Suprapubic skin (tissue), 4 donors: ENCODE results near the gene COPS9.

ENCODE experiments used
- EP300 ChIP-seq: sonication (generic); formaldehyde crosslinking; IDR thresholded peaks from one replicate; pipeline ENCODE4 v1.6.1; 2017; ENCODE audit warnings: antibody characterized with exemption
- POLR2A ChIP-seq, 2 donors: fragments of 450-650 bp; IDR thresholded peaks; one replicate each; pipeline ENCODE4 v1.6.1; 2017; ENCODE audit warnings: antibody characterized with exemption in 2 of 2, mild to moderate bottlenecking in 2 of 2, moderate library complexity in 2 of 2
- POLR2AphosphoS5 ChIP-seq, 3 donors: sonication (generic); formaldehyde crosslinking; IDR thresholded peaks; one replicate each; pipeline ENCODE4 v1.6.1; 2017; ENCODE audit warnings: antibody characterized with exemption in 3 of 3
- TF ChIP-seq, protein P1 (sequence below), 2 donors: fragments of 200-600 bp in 1 of 2; fragments of 450-650 bp in 1 of 2; sonication (generic) in 1 of 2; IDR thresholded peaks; one replicate each; pipeline ENCODE4 v1.5.1; 2016 to 2019; ENCODE audit warnings: antibody characterized with exemption in 2 of 2, mild to moderate bottlenecking in 1 of 2, moderate library complexity in 1 of 2

DNA sequence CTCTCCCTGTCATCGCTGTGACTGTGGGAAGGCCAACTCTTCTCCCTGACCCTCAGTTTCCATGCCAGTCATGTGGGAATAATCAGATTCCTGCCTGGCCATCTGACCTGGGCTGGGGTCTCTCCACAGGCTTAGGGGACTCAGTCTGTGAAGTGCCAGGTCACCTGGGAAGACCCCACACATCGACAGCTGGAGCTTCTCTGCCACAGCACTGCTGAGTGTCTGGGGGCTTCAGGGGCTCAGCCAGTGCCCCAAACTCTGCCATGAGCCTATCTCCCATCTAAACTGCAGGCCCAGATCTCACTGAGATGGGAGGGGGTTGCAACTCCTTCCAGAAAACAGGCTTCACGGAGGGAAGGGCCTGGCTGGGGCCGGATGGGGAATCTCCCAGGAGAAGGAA lies 46.4 kb upstream of the COPS9 start:
- TF ChIP-seq, protein P1, sequence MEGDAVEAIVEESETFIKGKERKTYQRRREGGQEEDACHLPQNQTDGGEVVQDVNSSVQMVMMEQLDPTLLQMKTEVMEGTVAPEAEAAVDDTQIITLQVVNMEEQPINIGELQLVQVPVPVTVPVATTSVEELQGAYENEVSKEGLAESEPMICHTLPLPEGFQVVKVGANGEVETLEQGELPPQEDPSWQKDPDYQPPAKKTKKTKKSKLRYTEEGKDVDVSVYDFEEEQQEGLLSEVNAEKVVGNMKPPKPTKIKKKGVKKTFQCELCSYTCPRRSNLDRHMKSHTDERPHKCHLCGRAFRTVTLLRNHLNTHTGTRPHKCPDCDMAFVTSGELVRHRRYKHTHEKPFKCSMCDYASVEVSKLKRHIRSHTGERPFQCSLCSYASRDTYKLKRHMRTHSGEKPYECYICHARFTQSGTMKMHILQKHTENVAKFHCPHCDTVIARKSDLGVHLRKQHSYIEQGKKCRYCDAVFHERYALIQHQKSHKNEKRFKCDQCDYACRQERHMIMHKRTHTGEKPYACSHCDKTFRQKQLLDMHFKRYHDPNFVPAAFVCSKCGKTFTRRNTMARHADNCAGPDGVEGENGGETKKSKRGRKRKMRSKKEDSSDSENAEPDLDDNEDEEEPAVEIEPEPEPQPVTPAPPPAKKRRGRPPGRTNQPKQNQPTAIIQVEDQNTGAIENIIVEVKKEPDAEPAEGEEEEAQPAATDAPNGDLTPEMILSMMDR (IDR thresholded peaks at IDR 0.05), result no peak
- no peak for TF ChIP-seq POLR2A (IDR thresholded peaks at IDR 0.05)
- no peak for TF ChIP-seq EP300
- no peak for TF ChIP-seq POLR2AphosphoS5 (IDR thresholded peaks at IDR 0.05)
